SK-N-SH treated with all-trans-retinoic acid at 6 μM for 48 hours (cell line): ENCODE data around the gene FBXL13.

ENCODE experiments used
- ARNTL ChIP-seq: fragments of 450-650 bp; formaldehyde crosslinking; IDR thresholded peaks from 2 replicates; pipeline ENCODE4 v1.5.0; 2020; ENCODE audit warnings: low read depth, mild to moderate bottlenecking, moderate library complexity, borderline replicate concordance
- ISL1 ChIP-seq: fragments of 250-450 bp; sonication (Bioruptor Pico); IDR thresholded peaks from 2 replicates; pipeline ENCODE4 v2.1.2; 2022; ENCODE audit warnings: mild to moderate bottlenecking, moderate library complexity
- OSR1 ChIP-seq: fragments of 250-450 bp; sonication (Bioruptor Pico); IDR thresholded peaks from 2 replicates; pipeline ENCODE4 v1.8.0; 2022; ENCODE audit warnings: moderate library complexity, mild to moderate bottlenecking, inconsistent platforms
- RARB ChIP-seq: fragments of 250-450 bp; sonication (Bioruptor Pico); IDR thresholded peaks from 2 replicates; pipeline ENCODE4 v1.8.0; 2021; ENCODE audit warnings: mild to moderate bottlenecking, moderate library complexity
- SNAI2 ChIP-seq: fragments of 250-450 bp; sonication (Bioruptor Pico); IDR thresholded peaks from 2 replicates; pipeline ENCODE4 v1.5.0; 2020; ENCODE audit warnings: mild to moderate bottlenecking, moderate library complexity
- ZFP3 ChIP-seq: fragments of 250-450 bp; sonication (Bioruptor Pico); IDR thresholded peaks from 2 replicates; pipeline ENCODE4 v1.5.0; 2020; ENCODE audit warnings: mild to moderate bottlenecking, moderate library complexity
- ZFP30 ChIP-seq: fragments of 450-650 bp; formaldehyde crosslinking; IDR thresholded peaks from 2 replicates; pipeline ENCODE4 v1.5.0; 2022; ENCODE audit warnings: mild to moderate bottlenecking, moderate library complexity
- ZNF70 ChIP-seq: fragments of 450-650 bp; formaldehyde crosslinking; IDR thresholded peaks from 2 replicates; pipeline ENCODE4 v1.5.0; 2020; ENCODE audit warnings: mild to moderate bottlenecking, moderate library complexity
- TF ChIP-seq, protein P1 (sequence below): fragments of 250-450 bp; sonication (Bioruptor Pico); IDR thresholded peaks from 2 replicates; pipeline ENCODE4 v1.8.0; 2020; ENCODE audit warnings: mild to moderate bottlenecking, moderate library complexity, borderline replicate concordance

DNA sequence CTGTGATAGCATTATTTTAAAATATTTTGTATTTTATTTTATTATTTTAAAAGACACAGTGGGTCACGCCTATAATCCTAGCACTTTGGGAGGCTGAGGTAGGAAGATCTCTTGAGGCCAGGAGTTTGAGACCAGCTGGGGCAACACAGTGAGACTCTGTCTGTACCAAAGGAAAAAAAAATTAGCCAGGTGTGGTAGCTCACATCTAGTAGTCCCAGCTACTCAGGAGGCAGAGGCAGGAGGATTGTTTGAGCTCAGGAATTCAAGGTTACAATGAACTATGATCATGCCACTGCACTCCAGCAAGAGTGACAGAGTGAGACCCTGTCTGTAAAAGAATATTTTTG lies 37.1 kb downstream of the FBXL13 start:
- TF ChIP-seq ISL1 (CRISPR knock-in tag) (no peak), ARNTL (CRISPR knock-in tag) (no peak), OSR1 (no peak), SNAI2 (CRISPR knock-in tag) (no peak), ZFP30 (CRISPR knock-in tag) (no peak), ZNF70 (CRISPR knock-in tag) (no peak), ZFP3 (no peak), RARB (CRISPR knock-in tag) (no peak)
- TF ChIP-seq, protein P1, sequence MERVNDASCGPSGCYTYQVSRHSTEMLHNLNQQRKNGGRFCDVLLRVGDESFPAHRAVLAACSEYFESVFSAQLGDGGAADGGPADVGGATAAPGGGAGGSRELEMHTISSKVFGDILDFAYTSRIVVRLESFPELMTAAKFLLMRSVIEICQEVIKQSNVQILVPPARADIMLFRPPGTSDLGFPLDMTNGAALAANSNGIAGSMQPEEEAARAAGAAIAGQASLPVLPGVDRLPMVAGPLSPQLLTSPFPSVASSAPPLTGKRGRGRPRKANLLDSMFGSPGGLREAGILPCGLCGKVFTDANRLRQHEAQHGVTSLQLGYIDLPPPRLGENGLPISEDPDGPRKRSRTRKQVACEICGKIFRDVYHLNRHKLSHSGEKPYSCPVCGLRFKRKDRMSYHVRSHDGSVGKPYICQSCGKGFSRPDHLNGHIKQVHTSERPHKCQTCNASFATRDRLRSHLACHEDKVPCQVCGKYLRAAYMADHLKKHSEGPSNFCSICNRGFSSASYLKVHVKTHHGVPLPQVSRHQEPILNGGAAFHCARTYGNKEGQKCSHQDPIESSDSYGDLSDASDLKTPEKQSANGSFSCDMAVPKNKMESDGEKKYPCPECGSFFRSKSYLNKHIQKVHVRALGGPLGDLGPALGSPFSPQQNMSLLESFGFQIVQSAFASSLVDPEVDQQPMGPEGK (CRISPR knock-in tag): no peak
